Peyer's patch (tissue), 4 donors: ENCODE data around the gene MTMR12. TPM values are rescaled to one million over a fixed set of nuclear protein-coding genes. Genes with fewer than 3 reads are reported as not detected.
A peak's percentile ranks its signal among the peaks of the same experiment; 100 is the strongest.
"Not testable (repeated sequence)": the region's sequence is repeated elsewhere in the genome, so short reads cannot be mapped to it uniquely, and the experiment has no call there.

Experiments used
- DNase-seq, 3 donors: peaks; one replicate each; pipeline ENCODE4 v3.0.0-alpha.2; 2017 to 2019
- H3K27ac ChIP-seq, 4 donors: fragments of 200-600 bp; sonication (generic); one replicate each; pipeline ENCODE4 v1.5.1; 2016 to 2019
- H3K27me3 ChIP-seq, 2 donors: fragments of 200-600 bp; sonication (generic); one replicate each; pipeline ENCODE4 v1.5.1; 2019
- H3K36me3 ChIP-seq, 3 donors: fragments of 200-600 bp; sonication (generic); one replicate each; pipeline ENCODE4 v1.5.1; 2016 to 2019
- H3K4me1 ChIP-seq, 4 donors: fragments of 200-600 bp; sonication (generic); one replicate each; pipeline ENCODE4 v1.5.1; 2016 to 2019
- H3K4me3 ChIP-seq, 4 donors: fragments of 200-600 bp; sonication (generic); 1 replicate in 3 of 4; 2 replicates in 1 of 4; pipeline ENCODE4 v1.5.1; 2016 to 2019; ENCODE audit warnings: mild to moderate bottlenecking in 1 of 4
- H3K9me3 ChIP-seq, 4 donors: fragments of 200-600 bp; sonication (generic); one replicate each; pipeline ENCODE4 v1.5.1; 2016 to 2019; ENCODE audit warnings: mild to moderate bottlenecking in 1 of 4
- CTCF ChIP-seq, 6 experiments: fragments of 450-650 bp in 4 of 6; fragments of 200-600 bp in 2 of 6; sonication (generic) in 1 of 6; IDR thresholded peaks; one replicate each; pipeline ENCODE4 v1.5.1; 2017 to 2019; ENCODE audit warnings: antibody characterized with exemption in 6 of 6, mild to moderate bottlenecking in 3 of 6, moderate library complexity in 1 of 6
- POLR2A ChIP-seq, 2 donors: fragments of 450-650 bp; IDR thresholded peaks; one replicate each; pipeline ENCODE4 v1.5.1; 2017; ENCODE audit warnings: antibody characterized with exemption in 2 of 2, mild to moderate bottlenecking in 2 of 2, moderate library complexity in 2 of 2
- total RNA-seq, 4 donors: library from RNA; depleted of rRNA; stranded (reverse); fragments of >200 nt; gene quantifications; one replicate each; pipeline ENCODE4 v1.1.0, GENCODE V29; 2016

Gene MTMR12
- total RNA-seq, 4 donors from 2014 or later, result 16.0 to 43.7 (median 24.0) TPM

GRCh38 chr5:32319392-32319791 lies 6.7 kb upstream of the MTMR12 start:
- H3K9me3 ChIP-seq, result peaks cover 0 to 8% (median 0%) of the 10 kb centered on the region in 4 donors
- no peak overlapping the region for H3K4me3 ChIP-seq
- no peaks in the 10 kb centered on the region for H3K4me1 ChIP-seq
- no peaks in the 10 kb centered on the region for H3K36me3 ChIP-seq
- H3K27me3 ChIP-seq, result no peaks in the 10 kb centered on the region
- no peak for DNase-seq
- TF ChIP-seq CTCF (IDR thresholded peaks at IDR 0.05), result no peak
- TF ChIP-seq POLR2A (IDR thresholded peaks at IDR 0.05), result no peak
- H3K27ac ChIP-seq, result no peak overlapping the region

GRCh38 chr5:32317041-32317440 lies 4.3 kb upstream of the MTMR12 start:
- DNase-seq, result no peak
- Histone ChIP-seq H3K36me3 (no peaks in the 10 kb centered on the region), H3K9me3 (peaks cover 0 to 4% (median 0%) of the 10 kb centered on the region in 4 donors), H3K27ac (no peak overlapping the region), H3K27me3 (no peaks in the 10 kb centered on the region), H3K4me3 (no peak overlapping the region), H3K4me1 (no peaks in the 10 kb centered on the region)
- TF ChIP-seq CTCF (IDR thresholded peaks at IDR 0.05), result no peak
- no peak for TF ChIP-seq POLR2A (IDR thresholded peaks at IDR 0.05)

GRCh38 chr5:32315221-32316014 lies 2.7 kb upstream of the MTMR12 start:
- TF ChIP-seq POLR2A (IDR thresholded peaks at IDR 0.05), result no peak
- no peak for TF ChIP-seq CTCF (IDR thresholded peaks at IDR 0.05)
- peaks cover 0 to 8% (median 2%) of the 10 kb centered on the region in 4 donors for H3K4me1 ChIP-seq
- no peak overlapping the region for H3K27ac ChIP-seq
- no peaks in the 10 kb centered on the region for H3K27me3 ChIP-seq
- DNase-seq, result no peak
- H3K9me3 ChIP-seq, result no peaks in the 10 kb centered on the region
- H3K4me3 ChIP-seq, result no peak overlapping the region
- no peaks in the 10 kb centered on the region for H3K36me3 ChIP-seq

DNA sequence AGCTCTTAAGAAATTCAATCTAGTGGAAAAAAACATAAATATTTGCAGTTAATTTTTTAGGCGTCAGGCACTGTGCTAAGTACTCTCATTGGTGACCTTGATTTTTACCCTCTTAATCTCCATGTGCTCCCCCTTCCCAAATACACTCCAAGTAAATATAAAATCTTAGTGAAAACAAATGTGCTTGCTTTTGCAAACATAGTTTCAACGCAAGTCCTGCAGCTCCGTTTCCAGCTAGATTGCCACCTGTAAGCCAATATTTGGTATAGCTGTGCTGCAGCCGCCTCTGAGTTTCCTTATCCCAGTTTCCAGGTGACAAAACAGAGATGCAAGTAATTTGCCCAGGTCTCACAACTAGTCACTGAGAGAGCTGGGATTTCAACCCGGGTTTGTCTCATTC lies 1.9 kb upstream of the MTMR12 start:
- Histone ChIP-seq H3K27me3 (no peaks in the 10 kb centered on the region), H3K27ac (no peak overlapping the region), H3K4me3 (no peak overlapping the region), H3K36me3 (no peaks in the 10 kb centered on the region), H3K4me1 (peaks cover 0 to 8% (median 2%) of the 10 kb centered on the region in 4 donors), H3K9me3 (no peaks in the 10 kb centered on the region)
- no peak for DNase-seq
- TF ChIP-seq POLR2A (IDR thresholded peaks at IDR 0.05) (no peak), CTCF (IDR thresholded peaks at IDR 0.05) (no peak)

GRCh38 chr5:32314152-32314488 lies 1.4 kb upstream of the MTMR12 start:
- H3K27ac ChIP-seq, H3K27me3 ChIP-seq, DNase-seq, H3K4me1 ChIP-seq, H3K36me3 ChIP-seq, H3K9me3 ChIP-seq: not testable (repeated sequence)
- peak overlapping the region in 1 of 4 donors; percentile 96 for H3K4me3 ChIP-seq

DNA sequence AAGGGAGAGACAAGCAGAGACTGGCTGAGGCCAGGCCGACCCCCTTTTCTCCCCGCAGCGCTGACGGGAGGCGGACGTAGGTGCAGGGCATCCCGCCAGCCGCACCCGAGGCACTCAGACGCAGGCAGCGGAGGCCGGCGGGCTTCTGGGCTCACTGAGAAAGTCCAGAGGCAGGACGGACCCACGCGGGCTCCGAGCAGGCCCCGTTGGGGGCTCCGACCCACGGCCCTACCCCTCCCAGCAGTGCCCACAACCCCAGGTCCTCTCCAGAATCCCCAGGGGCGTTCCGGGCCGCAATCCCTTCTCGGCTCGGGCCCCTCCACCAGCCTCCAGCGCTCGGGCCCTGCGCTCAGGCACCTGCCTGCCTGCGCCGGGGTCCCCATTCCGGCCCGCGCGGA lies 543 bp downstream of the MTMR12 start:
- peak; percentile 68 to 83 (median 82) for DNase-seq
- Histone ChIP-seq H3K4me3 (peak overlapping the region; percentile 87 to 100 (median 97)), H3K27me3 (no peaks in the 10 kb centered on the region), H3K27ac (peak overlapping the region; percentile 95 to 100 (median 99)), H3K9me3 (no peaks in the 10 kb centered on the region), H3K4me1 (peaks cover 0 to 17% (median 2%) of the 10 kb centered on the region in 4 donors), H3K36me3 (no peaks in the 10 kb centered on the region)
- TF ChIP-seq CTCF (IDR thresholded peaks at IDR 0.05) (no peak), POLR2A (IDR thresholded peaks at IDR 0.05) (peak; percentile 21 to 31)
